Endothelial cell of umbilical vein (primary cell): ENCODE measurements around the gene NEB. TPM values are rescaled to one million over a fixed set of nuclear protein-coding genes. Genes with fewer than 3 reads are reported as not detected.

Experiments
- BruUV-seq: library from RNA; stranded (reverse); fragments of 400-500 nt; replicated peaks from 2 replicates; lab custom pipeline; 2021; lab: Mats Ljungman, UMichigan
- CTCF ChIA-PET: fragments of 300-600, 350-600 bp; sonication (Branson Sonifier 250); formaldehyde crosslinking; loops from one replicate; lab custom pipeline; 2021; ENCODE audit warnings: antibody characterized with exemption, inconsistent platforms; lab: Charles Lee
- POLR2A ChIA-PET: fragments of 300-600, 350-600 bp; sonication (Branson Sonifier 250); formaldehyde crosslinking; loops from one replicate; lab custom pipeline; 2021; ENCODE audit warnings: antibody characterized with exemption, inconsistent platforms; lab: Charles Lee
- DNase-seq: peaks from one replicate; pipeline ENCODE4 v3.0.0-alpha.2; 2011; ENCODE audit warnings: low read depth, low spot score
- FAIRE-seq: peaks from 2 replicates; lab custom pipeline; 2011; peaks lifted over from hg19 to GRCh38; lab: Jason Lieb, UNC
- H2AFZ ChIP-seq: 2 replicates; pipeline ENCODE4 v1.6.0; 2012; ENCODE audit warnings: low read depth, low read length, control low read depth, inconsistent platforms
- H3K27ac ChIP-seq: 2 replicates; pipeline ENCODE4 v1.5.1; 2011; ENCODE audit warnings: low read depth, mild to moderate bottlenecking, control low read depth, low read length, moderate library complexity; ENCODE audit not compliant: insufficient read depth
- H3K27me3 ChIP-seq, 2 experiments: 2 replicates each; pipeline versions ENCODE4 v1.6.0 to v1.6.1; 2011; ENCODE audit warnings: low read length in 2 of 2, mixed read lengths in 1 of 2; ENCODE audit not compliant: control insufficient read depth in 2 of 2, insufficient read depth in 2 of 2
- H3K36me3 ChIP-seq, 2 experiments: 2 replicates in 1 of 2; 3 replicates in 1 of 2; pipeline ENCODE4 v1.5.1; 2011; ENCODE audit warnings: low read length in 2 of 2, mild to moderate bottlenecking in 1 of 2, moderate library complexity in 1 of 2; ENCODE audit not compliant: control insufficient read depth in 2 of 2, insufficient read depth in 2 of 2; ENCODE audit errors: extremely low read depth in 1 of 2
- H3K4me1 ChIP-seq: 3 replicates; pipeline ENCODE4 v1.5.1; 2011; ENCODE audit warnings: mild to moderate bottlenecking, low read length; ENCODE audit not compliant: control insufficient read depth, insufficient read depth; ENCODE audit errors: extremely low read depth
- H3K4me2 ChIP-seq: 2 replicates; pipeline ENCODE4 v1.6.1; 2011; ENCODE audit warnings: low read length, control low read depth, mixed read lengths; ENCODE audit not compliant: insufficient read depth
- H3K4me3 ChIP-seq, 3 experiments: fragments of 200-600 bp in 1 of 3; sonication (generic), shearing (Covaris generic) in 1 of 3; replicated peaks in 1 of 3; 2 replicates each; pipeline ENCODE4 v1.5.1; 2011 to 2016; ENCODE audit warnings: control low read depth in 3 of 3, low read length in 3 of 3, mild to moderate bottlenecking in 2 of 3, inconsistent platforms in 1 of 3, low read depth in 1 of 3, moderate library complexity in 1 of 3; ENCODE audit not compliant: insufficient read depth in 1 of 3
- H3K79me2 ChIP-seq: 2 replicates; pipeline ENCODE4 v1.6.0; 2012; ENCODE audit warnings: low read length, inconsistent platforms; ENCODE audit not compliant: control insufficient read depth, insufficient read depth
- H3K9ac ChIP-seq: replicated peaks from 2 replicates; pipeline ENCODE3; 2011; ENCODE audit warnings: low read length, control low read depth; ENCODE audit not compliant: insufficient read depth; ENCODE audit errors: extremely low read depth
- H3K9me1 ChIP-seq: replicated peaks from 3 replicates; pipeline ENCODE4 v1.6.0; 2011; ENCODE audit warnings: mild to moderate bottlenecking, low read length; ENCODE audit not compliant: control insufficient read depth, insufficient read depth; ENCODE audit errors: extremely low read depth
- H3K9me3 ChIP-seq: replicated peaks from 2 replicates; pipeline ENCODE4 v1.5.1; 2012; ENCODE audit warnings: low read length, inconsistent platforms; ENCODE audit not compliant: control insufficient read depth, insufficient read depth
- H4K20me1 ChIP-seq: replicated peaks from 2 replicates; pipeline ENCODE3; 2011; ENCODE audit warnings: mild to moderate bottlenecking, low read length; ENCODE audit not compliant: control insufficient read depth, insufficient read depth; ENCODE audit errors: extremely low read depth
- CTCF ChIP-seq, 2 donors: IDR thresholded peaks; 1 replicate in 1 of 2; 2 replicates in 1 of 2; pipeline ENCODE4 v1.5.1; 2011; ENCODE audit warnings: low read length in 2 of 2, mild to moderate bottlenecking in 2 of 2, moderate library complexity in 2 of 2, control low read depth in 1 of 2, inconsistent platforms in 1 of 2, low read depth in 1 of 2; ENCODE audit not compliant: insufficient read depth in 1 of 2; ENCODE audit errors: extremely low read depth in 1 of 2
- EZH2 ChIP-seq: IDR thresholded peaks from 2 replicates; pipeline ENCODE4 v1.6.1; 2012; ENCODE audit warnings: borderline replicate concordance, low read depth, mild to moderate bottlenecking, moderate library complexity, low read length, inconsistent platforms; ENCODE audit not compliant: severe bottlenecking
- FOS ChIP-seq: IDR thresholded peaks from 2 replicates; pipeline ENCODE4 v1.6.1; 2011; ENCODE audit warnings: mild to moderate bottlenecking, low read length, moderate library complexity, borderline replicate concordance; ENCODE audit not compliant: insufficient read depth
- GATA2 ChIP-seq: IDR thresholded peaks from 2 replicates; pipeline ENCODE4 v1.7.0; 2011; ENCODE audit warnings: low read depth, mild to moderate bottlenecking, moderate library complexity, mixed read lengths, low read length; ENCODE audit not compliant: insufficient read length, insufficient read depth
- JUN ChIP-seq: IDR thresholded peaks from 2 replicates; pipeline ENCODE4 v1.6.1; 2011; ENCODE audit warnings: borderline replicate concordance, low read depth; ENCODE audit not compliant: insufficient read length, insufficient read depth
- MAX ChIP-seq: IDR thresholded peaks from 2 replicates; pipeline ENCODE4 v1.6.1; 2011; ENCODE audit not compliant: insufficient read depth, insufficient read length
- MYC ChIP-seq: IDR thresholded peaks from one replicate; pipeline ENCODE4 v1.6.1; 2011; ENCODE audit warnings: mild to moderate bottlenecking, low read depth, low read length
- POLR2A ChIP-seq: IDR thresholded peaks from 2 replicates; pipeline ENCODE4 v1.6.1; 2012; ENCODE audit warnings: low read depth, mild to moderate bottlenecking, control low read depth, low read length
- POLR2AphosphoS5 ChIP-seq: IDR thresholded peaks from 2 replicates; pipeline ENCODE4 v1.6.1; 2012; ENCODE audit warnings: low read depth, mild to moderate bottlenecking, control low read depth, low read length, moderate library complexity; ENCODE audit not compliant: insufficient read depth
- dilution Hi-C: fragments of 300-500 bp; cut with MboI; formaldehyde crosslinking; loops from one replicate; pipeline ENCODE4 v1.15.0; 2019; ENCODE audit warnings: low sequenced_read_pairs; ENCODE audit not compliant: extremely low pct_ligation_motif_present
- intact Hi-C: fragments of 100-400 bp; cut with micrococcal nuclease; formaldehyde crosslinking; loops from one replicate; pipeline ENCODE4 v1.10.0; 2022
- polyA plus RNA-seq, 4 experiments: library from polyadenylated mRNA; depleted of rRNA in 3 of 4; stranded (reverse) in 3 of 4; unstranded in 1 of 4; fragments of >200 nt; gene quantifications; 2 replicates each; pipeline versions ENCODE4 v1.2.1 to v1.2.3, GENCODE V29; 2011 to 2012; ENCODE audit warnings: missing spikeins in 1 of 4
- total RNA-seq: library from RNA; stranded (reverse); gene quantifications from 2 replicates; pipeline ENCODE4 v1.2.3, GENCODE V29; 2021

Gene NEB
- total and polyA plus RNA-seq, 2 donors (not counting 3 experiments of a cell fraction or from before 2014, with no cell fraction given), result 0.84 to 1.8 TPM

- Histone ChIP-seq H3K9me1 (no peaks in the 10 kb centered on the region), H3K27ac (no peak overlapping the region), H2AFZ (no peak overlapping the region), H3K4me3 (no peak overlapping the region), H4K20me1 (no peaks in the 10 kb centered on the region), H3K9me3 (no peaks in the 10 kb centered on the region), H3K9ac (no peak overlapping the region), H3K36me3 (no peaks in the 10 kb centered on the region), H3K27me3 (no peaks in the 10 kb centered on the region), H3K4me1 (no peaks in the 10 kb centered on the region), H3K79me2 (no peaks in the 10 kb centered on the region), H3K4me2 (no peak overlapping the region)
- intact Hi-C loops, result no loop called here
- no TSS peak for BruUV-seq
- FAIRE-seq, result no peak
- no peak for DNase-seq
- ChIA-PET POLR2A (no interaction called here), CTCF (no interaction called here)
- dilution Hi-C loops, result no loop called here
- no peak for TF ChIP-seq CTCF (IDR thresholded peaks at IDR 0.05; ENCODE audit: extremely low read depth in 1 of 2, insufficient read depth in 1 of 2, low read depth in 1 of 2, low read length in 2 of 2)
- no peak for TF ChIP-seq POLR2A
- no peak for TF ChIP-seq POLR2AphosphoS5
- TF ChIP-seq MAX, result no peak
- no peak for TF ChIP-seq MYC
- TF ChIP-seq JUN, result no peak
- TF ChIP-seq FOS, result no peak
- no peak for TF ChIP-seq EZH2
- no peak for TF ChIP-seq GATA2
Measured at GRCh38 chr2:151520976-151521375, 213.3 kb downstream of the NEB start.
